ENCODE data around the gene GRAMD2A. TPM values are rescaled to one million over a fixed set of nuclear protein-coding genes. Genes with fewer than 3 reads are reported as not detected.

The GRAMD2A gene
- total RNA-seq, 1 experiment from 2014 or later = 0.34 TPM

- DNase-seq (ENCODE audit: low read depth) = no peak
Observed at GRCh38 chr15:72217216-72217615, 19.6 kb upstream of the GRAMD2A start.

- no peak for DNase-seq (ENCODE audit: low read depth)
Observed at GRCh38 chr15:72216079-72216478, 18.5 kb upstream of the GRAMD2A start.

DNA sequence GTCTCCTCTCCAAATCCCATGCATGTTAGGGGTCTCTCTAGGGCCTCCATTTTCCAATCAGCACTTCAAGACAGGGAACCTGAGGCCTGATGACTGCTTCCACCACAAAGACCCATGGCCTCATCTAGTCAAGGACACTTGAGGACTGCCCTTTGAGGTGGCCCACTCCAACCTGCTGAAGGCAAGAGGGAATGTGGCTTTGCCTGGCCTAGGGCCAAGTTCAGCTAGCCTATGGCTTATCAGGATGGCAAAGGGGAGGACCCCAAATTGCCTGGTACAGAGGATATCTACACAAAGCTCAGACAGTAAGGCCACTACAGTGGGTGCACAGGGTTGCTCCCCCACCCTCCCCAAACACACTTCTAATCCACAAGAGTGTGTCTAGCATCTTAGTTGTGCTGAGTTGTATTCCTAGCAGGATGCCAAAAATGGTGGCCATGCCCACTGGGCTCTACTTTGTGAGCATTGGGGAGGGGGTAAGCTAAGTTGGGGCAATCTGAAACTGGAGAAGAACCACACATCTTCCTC lies 10.0 kb upstream of the GRAMD2A start:
- DNase-seq (ENCODE audit: low read depth) = no peak

DNA sequence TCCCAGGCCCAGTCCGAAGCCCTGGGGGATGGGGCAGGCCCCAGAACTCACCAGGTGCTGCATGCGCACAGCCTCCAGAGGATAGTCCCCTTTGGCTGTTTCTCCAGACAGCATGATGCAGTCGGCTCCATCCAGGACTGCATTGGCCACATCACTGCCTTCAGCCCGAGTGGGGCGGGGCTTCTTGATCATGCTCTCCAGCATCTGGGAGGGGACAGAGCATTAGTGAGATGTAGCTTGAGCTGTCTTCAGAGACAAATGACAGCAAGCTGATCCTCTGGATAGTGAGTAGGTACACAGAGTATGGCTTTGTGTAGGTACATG lies 9.1 kb upstream of the GRAMD2A start:
- no peak for DNase-seq (ENCODE audit: low read depth)

GRCh38 chr15:72205896-72206676 lies 8.5 kb upstream of the GRAMD2A start:
- no peak for DNase-seq (ENCODE audit: low read depth)

DNA sequence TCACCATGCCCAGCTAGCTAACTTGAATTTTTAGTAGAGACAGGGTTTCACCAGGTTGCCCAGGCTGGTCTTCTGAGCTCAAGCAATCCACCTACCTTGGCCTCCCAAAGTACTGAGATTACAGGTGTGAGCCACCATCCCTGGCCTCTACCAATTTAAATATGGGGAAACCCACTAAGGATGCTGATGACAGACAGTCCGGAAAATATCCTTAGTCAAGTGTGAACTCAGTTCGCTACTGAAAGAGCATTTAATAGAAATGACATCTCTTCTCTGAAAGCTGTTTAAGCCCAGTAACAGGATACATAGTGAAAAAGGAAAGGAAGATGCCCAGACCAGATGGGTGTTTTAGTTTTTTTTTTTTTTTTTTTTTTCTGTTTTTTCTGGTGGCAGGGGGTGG lies 7.7 kb upstream of the GRAMD2A start:
- DNase-seq (ENCODE audit: low read depth) = no peak

DNA sequence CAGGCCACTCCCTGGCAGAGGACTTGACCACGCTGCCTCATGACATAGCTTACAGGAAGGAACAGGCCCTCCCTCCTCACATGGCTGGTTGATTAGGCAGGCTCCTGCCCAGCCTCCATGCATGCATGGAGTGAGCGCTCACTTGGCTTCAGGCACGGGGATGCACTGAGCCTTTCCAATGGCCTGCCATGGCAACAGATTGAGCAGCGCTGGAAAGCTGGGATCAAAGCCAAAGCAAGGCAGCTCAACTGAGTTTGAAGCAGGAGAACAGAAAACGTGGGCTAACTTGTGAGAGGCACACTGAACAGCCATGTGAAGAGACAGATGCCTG lies 5.9 kb upstream of the GRAMD2A start:
- DNase-seq (ENCODE audit: low read depth) = peak; percentile 87

DNA sequence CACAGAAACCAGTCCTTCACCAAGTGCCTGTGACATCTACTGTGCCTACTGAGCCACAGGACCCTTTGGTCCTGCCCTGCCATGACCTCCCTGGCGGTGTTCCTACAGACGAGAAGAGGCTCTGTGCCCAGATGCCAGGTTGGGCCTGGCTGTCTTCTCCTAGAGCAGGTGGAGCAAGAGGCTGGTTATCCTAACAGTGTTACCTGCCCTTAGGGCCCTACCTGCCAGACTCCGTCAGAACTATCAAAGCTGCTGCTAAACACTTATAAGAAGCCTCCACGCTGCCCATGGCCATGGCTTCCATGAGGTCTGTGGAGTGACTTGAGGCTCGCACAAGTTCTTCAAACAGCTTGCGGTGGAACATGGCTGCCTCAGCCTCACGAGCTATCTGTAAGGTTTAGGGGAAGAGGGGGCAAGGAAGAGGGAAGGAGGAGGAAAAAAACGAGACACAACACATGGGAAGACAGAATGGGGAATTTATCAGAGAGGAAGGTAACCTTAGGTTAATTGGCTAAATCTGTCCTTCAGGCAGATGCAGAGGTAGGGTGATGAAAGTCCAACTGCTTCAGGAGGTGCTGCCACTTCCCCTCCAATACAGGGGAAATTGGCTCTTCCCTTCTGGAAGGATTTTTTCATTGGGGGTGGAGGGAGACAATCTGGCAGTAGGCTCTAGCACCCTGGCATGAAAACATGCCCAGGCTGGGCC lies 5.4 kb upstream of the GRAMD2A start:
- no peak for DNase-seq (ENCODE audit: low read depth)

DNA sequence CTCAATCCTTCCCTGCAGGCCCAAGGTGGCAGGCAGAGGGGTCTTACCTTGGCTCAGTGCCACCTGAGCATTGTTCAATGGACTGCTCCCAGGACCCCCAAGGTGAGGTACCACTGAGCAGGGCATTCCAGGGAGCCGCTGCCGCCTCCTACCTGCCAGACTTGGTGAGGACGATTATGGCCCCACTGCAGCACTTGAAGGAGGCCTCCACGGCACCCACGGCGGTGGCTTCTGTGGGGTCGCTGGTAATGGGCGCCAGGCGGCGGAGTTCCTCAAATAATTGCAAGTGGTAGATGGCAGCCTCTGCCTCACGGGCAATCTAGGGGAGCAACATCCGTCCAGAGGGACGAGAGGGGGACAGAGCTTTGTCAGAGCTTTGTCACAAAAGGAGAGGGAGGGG lies 4.7 kb upstream of the GRAMD2A start:
- no peak for DNase-seq (ENCODE audit: low read depth)

GRCh38 chr15:72201391-72201921 lies 3.9 kb upstream of the GRAMD2A start:
- DNase-seq (ENCODE audit: low read depth) = no peak

DNA sequence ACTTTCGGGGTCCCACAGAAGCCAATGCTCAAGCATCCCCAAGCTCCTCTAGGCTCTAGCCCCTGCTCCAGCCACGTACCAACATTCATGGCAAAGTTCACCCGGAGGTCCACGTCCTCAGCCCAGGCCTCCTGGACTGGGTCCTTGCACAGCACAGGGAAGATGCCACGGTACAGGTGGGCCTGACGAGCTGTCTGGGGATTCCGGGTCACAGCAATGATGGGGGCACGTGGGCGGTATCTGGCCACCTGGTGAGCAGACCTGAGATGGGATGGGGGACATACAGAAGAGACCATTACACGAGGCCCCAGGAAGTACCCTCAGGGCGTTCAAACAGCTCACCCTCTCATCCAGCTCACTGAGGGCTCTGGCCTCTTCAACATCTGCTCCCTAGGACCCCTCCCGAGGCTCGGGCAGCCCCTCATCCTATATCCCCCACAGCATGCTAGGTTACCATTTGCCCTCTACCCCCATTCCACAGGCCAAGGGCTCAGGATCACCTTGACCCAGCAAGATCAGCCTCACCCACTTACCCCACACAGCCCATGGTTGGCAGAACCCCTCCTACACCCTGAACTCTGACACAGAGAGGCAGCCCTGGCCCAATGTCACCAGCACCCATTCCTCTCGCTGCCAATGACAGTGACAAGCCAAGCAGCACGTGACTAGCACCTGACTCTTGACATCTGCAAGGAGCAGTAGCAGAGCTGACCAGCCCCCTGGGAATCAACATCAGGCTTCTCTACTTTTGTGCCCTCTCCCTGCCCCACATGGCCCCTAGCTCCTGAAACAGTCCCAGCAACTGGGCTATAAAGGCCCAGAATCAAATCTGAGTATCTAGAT lies 3.0 kb upstream of the GRAMD2A start:
- DNase-seq (ENCODE audit: low read depth) = no peak

DNA sequence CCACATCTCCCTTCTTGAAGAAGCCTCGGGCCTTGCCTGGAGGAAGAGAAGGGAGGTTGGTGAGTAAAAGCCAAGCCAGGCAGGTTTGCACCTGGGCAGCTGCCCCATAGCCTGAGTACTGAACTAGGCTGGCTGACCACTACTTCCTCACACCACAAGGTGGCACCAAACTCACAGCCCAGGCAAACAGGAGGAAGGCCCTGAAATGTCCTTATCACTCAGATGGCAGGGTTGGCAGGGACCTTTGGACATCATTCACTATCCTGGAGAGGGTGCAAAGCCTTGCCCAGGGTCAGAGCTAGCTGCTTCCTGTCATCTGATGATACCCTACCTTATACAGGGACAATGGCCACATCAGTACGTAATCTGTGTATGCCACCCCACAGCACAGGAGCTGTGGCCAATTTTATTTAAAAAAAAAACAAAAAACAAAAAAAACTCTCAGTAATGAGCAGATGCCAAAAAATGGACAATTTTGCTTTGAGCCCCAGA lies 2.2 kb upstream of the GRAMD2A start:
- peak; percentile 78 for DNase-seq (ENCODE audit: low read depth)

DNA sequence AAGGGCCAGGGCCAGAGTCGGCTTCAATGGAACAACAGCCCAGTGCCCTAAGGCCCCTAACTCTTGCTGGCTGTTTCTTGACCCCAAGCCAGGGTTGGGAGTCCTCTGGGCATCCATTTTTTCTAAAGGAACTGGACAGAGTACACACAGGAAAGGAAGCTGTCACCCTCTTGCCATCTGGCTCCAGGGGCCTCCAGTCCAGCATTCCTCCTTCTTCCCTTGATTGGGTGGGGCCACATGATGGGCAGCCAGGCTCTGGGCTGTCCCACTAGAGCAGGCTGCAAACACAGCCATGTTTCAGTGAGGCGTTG lies 1.6 kb upstream of the GRAMD2A start:
- DNase-seq (ENCODE audit: low read depth) = no peak

DNA sequence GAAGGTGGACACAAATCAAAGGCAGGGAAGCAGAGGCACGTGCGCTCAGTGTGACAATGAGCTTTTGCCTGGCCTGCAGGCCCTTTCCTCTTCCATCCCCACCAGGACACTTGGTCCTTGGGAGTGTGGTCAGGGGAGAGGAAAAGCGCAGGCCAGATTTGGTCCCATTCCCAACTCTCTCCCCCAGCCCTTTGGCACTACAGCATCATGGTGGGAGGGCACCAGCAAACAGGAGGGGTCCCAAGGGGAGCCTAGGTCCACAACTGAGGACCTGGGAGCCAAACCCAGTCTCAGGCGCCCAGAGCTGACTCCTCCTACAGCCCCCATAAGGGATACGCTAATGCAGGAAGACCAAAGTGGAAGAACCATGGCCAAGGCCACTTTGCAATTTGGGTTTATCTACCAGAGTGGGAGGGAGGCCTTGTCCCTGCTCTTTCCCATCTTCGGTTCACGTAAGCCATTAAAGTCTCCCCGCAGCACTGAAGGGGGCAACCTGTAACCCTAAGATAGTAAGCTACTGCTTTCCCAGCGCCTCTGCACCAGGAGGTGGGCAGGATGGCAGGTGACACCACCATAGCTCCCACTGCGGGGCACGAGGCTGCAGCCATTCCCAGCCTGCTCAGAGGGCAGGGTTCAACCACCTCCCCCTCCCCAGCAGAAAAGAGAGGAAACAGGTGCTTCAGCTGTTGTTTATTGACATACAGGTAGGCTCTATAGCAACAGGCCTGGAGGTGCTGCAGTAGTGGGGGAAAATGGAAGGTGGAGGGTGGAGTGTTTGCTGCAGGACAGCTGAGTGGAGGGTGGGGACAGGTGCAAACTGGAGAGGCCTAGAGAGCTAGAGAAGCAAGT lies 993 bp upstream of the GRAMD2A start:
- DNase-seq (ENCODE audit: low read depth) = no peak

- no peak for DNase-seq (ENCODE audit: low read depth)
Observed at GRCh38 chr15:72197041-72197459, 537 bp downstream of the GRAMD2A start.

GRCh38 chr15:72196409-72197040 lies 1.1 kb downstream of the GRAMD2A start:
- no peak for DNase-seq (ENCODE audit: low read depth)

GRCh38 chr15:72195101-72195511 lies 2.5 kb downstream of the GRAMD2A start:
- DNase-seq (ENCODE audit: low read depth) = peak; percentile 51

DNA sequence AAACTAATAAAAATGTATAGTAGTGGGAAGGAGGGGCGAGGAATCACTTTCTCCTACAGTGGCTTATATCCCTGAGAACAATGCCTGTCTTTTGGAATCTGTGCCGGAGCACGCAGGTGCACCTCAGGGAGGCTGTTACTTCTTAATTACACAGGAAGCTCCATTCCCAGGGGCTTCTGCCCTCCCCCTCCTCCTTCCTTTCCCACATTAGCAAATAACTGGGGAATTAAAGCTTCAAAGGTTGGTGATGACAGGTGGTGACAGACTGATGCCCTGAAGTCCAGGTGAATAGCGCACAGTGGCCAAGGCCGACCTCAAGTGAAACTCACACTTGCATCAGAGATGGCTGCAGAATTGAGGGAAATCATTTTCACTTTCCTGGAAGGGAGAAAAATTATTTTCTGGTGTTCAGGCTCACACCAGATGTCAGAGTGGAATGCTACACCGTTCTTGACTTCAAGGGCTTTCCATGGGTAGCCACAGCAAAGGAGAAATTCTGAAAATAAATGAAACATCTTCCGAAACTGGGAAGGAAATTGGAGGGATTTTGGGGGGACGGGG lies 3.7 kb downstream of the GRAMD2A start:
- no peak for DNase-seq (ENCODE audit: low read depth)

GRCh38 chr15:72192416-72192815 lies 5.2 kb downstream of the GRAMD2A start:
- no peak for DNase-seq (ENCODE audit: low read depth)

- no peak for DNase-seq (ENCODE audit: low read depth)
Observed at GRCh38 chr15:72189250-72189902, 8.2 kb downstream of the GRAMD2A start.

All from M059J (cell line).